Ishikawa (cell line): Measurements from ENCODE around the gene PI4KB.

Source experiments
- CEBPB ChIP-seq: IDR thresholded peaks from 2 replicates; pipeline ENCODE4 v1.6.1; 2012
- CREB1 ChIP-seq: IDR thresholded peaks from 2 replicates; pipeline ENCODE4 v1.6.1; 2012; ENCODE audit warnings: low read depth
- EGR1 ChIP-seq: IDR thresholded peaks from 2 replicates; pipeline ENCODE4 v1.6.1; 2012
- EP300 ChIP-seq: IDR thresholded peaks from 2 replicates; pipeline ENCODE4 v1.6.1; 2012; ENCODE audit warnings: borderline replicate concordance
- FOXM1 ChIP-seq: IDR thresholded peaks from 2 replicates; pipeline ENCODE4 v1.6.1; 2012; ENCODE audit warnings: low read depth, borderline replicate concordance
- NFIC ChIP-seq: IDR thresholded peaks from 2 replicates; pipeline ENCODE4 v1.6.1; 2012
- RAD21 ChIP-seq: IDR thresholded peaks from 2 replicates; pipeline ENCODE4 v1.6.1; 2012; ENCODE audit warnings: low read depth
- TAF1 ChIP-seq: IDR thresholded peaks from 2 replicates; pipeline ENCODE4 v1.6.1; 2012; ENCODE audit warnings: low read depth, mild to moderate bottlenecking
- TCF12 ChIP-seq: IDR thresholded peaks from 2 replicates; pipeline ENCODE4 v1.6.1; 2012; ENCODE audit warnings: low read depth
- TEAD4 ChIP-seq: IDR thresholded peaks from 2 replicates; pipeline ENCODE4 v1.6.1; 2012
- YY1 ChIP-seq: IDR thresholded peaks from 2 replicates; pipeline ENCODE4 v1.6.1; 2012; ENCODE audit warnings: low read depth
- ZBTB7A ChIP-seq: IDR thresholded peaks from 2 replicates; pipeline ENCODE4 v1.6.1; 2012; ENCODE audit warnings: low read depth
- TF ChIP-seq, protein P1 (sequence below): IDR thresholded peaks from 2 replicates; pipeline ENCODE4 v1.6.1; 2012
- TF ChIP-seq, protein P2 (sequence below): IDR thresholded peaks from 2 replicates; pipeline ENCODE4 v1.6.1; 2012; ENCODE audit warnings: low read depth, mild to moderate bottlenecking
- TF ChIP-seq, protein P3 (sequence below): IDR thresholded peaks from 2 replicates; pipeline ENCODE4 v1.6.1; 2012

The PI4KB gene

DNA sequence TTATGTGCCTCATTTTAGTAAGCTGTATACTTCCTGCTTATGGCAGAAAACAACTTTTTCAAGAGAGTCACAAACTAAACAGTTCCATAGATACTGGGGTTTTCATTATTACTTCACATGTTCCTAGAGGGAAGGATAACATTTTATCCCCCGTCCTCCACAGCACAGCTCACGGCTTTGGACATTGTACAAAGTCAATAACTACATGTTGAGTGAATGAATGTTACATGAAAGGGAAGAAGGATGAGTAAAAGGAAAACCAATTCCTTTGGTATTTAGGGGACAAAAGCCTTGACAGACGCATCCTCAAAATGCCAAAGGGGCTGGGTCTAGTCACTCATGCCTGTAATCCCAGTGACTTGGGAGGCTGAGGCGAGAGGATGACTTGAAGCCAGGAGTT, 14.8 kb downstream of the PI4KB start:
- TF ChIP-seq NFIC (no peak), CEBPB (no peak), CREB1 (no peak), TCF12 (no peak), RAD21 (no peak), FOXM1 (no peak), TAF1 (no peak), EGR1 (no peak), YY1 (no peak), EP300 (no peak), ZBTB7A (no peak)
- TF ChIP-seq, protein P1, sequence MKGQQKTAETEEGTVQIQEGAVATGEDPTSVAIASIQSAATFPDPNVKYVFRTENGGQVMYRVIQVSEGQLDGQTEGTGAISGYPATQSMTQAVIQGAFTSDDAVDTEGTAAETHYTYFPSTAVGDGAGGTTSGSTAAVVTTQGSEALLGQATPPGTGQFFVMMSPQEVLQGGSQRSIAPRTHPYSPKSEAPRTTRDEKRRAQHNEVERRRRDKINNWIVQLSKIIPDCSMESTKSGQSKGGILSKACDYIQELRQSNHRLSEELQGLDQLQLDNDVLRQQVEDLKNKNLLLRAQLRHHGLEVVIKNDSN, result no peak
- TF ChIP-seq, protein P2, sequence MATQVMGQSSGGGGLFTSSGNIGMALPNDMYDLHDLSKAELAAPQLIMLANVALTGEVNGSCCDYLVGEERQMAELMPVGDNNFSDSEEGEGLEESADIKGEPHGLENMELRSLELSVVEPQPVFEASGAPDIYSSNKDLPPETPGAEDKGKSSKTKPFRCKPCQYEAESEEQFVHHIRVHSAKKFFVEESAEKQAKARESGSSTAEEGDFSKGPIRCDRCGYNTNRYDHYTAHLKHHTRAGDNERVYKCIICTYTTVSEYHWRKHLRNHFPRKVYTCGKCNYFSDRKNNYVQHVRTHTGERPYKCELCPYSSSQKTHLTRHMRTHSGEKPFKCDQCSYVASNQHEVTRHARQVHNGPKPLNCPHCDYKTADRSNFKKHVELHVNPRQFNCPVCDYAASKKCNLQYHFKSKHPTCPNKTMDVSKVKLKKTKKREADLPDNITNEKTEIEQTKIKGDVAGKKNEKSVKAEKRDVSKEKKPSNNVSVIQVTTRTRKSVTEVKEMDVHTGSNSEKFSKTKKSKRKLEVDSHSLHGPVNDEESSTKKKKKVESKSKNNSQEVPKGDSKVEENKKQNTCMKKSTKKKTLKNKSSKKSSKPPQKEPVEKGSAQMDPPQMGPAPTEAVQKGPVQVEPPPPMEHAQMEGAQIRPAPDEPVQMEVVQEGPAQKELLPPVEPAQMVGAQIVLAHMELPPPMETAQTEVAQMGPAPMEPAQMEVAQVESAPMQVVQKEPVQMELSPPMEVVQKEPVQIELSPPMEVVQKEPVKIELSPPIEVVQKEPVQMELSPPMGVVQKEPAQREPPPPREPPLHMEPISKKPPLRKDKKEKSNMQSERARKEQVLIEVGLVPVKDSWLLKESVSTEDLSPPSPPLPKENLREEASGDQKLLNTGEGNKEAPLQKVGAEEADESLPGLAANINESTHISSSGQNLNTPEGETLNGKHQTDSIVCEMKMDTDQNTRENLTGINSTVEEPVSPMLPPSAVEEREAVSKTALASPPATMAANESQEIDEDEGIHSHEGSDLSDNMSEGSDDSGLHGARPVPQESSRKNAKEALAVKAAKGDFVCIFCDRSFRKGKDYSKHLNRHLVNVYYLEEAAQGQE, result no peak
- TF ChIP-seq, protein P3, sequence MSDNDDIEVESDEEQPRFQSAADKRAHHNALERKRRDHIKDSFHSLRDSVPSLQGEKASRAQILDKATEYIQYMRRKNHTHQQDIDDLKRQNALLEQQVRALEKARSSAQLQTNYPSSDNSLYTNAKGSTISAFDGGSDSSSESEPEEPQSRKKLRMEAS, result no peak

DNA sequence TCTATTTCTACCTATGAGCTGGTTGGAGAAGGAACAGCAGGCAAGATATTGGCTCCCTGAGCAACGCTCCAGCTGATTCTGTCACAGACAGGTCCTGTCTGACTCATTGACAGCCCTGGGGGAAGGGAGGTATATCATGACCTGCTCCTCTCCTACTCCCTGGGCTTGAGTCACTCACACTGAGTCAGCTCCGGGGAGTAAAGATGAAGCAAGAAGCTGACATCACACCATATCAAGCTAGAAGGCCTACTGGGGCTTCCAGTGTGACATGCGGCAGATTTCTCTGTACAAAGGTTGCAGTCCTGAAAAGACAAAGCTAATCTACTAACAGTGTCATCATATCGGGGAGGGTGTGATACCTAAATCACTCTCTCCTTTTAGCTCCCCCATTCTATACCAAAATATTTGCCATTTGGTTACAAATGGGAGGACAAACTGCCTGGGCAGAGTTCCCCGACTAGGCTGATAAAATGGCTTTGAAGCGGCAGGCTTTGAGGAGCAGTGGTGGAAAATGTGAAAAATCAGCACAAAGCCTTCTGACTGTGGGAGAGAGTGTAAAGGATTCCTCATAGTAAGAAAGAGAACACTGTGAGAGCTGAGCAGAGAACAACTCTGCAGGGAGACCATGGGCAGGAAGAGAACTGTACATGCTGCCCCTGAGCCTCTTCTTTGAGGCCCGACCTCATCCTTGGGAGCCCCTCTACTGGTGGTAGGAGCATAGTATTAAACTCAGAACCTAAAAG, 15.5 kb downstream of the PI4KB start:
- TF ChIP-seq, protein P2, result no peak
- no peak for TF ChIP-seq CREB1
- peak; percentile 33; the same call in 1 of the 2 replicates for TF ChIP-seq NFIC
- no peak for TF ChIP-seq FOXM1
- no peak for TF ChIP-seq TEAD4
- no peak for TF ChIP-seq ZBTB7A
- TF ChIP-seq TCF12, result peak; percentile 58; the same call in 1 of the 2 replicates
- TF ChIP-seq CEBPB, result peak; percentile 85
- no peak for TF ChIP-seq YY1
- TF ChIP-seq EP300, result no peak
- no peak for TF ChIP-seq RAD21
- TF ChIP-seq TAF1, result no peak
- TF ChIP-seq, protein P3, result no peak; the same call in 1 of the 2 replicates
- TF ChIP-seq, protein P1, result no peak
- no peak for TF ChIP-seq EGR1

DNA sequence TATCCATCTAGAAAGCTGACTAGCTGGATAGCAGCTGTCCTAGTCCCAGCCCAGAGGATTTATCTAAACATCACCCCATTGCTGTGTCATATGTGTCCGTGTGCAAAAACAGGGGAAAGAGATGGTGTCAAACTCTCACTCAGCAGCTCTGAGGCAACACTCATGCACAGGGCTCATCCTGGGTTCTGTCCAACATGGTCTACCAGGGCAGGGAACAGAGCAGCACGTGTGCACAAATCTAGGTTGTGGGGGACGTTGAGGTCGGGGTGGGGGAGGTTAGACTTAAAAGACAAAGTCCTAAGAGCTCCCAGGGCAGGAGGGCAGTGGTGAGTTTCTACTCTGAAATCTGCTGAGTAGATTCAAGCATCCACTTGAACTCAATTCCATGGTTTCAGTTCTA, 16.2 kb downstream of the PI4KB start:
- TF ChIP-seq TCF12, result no peak
- TF ChIP-seq, protein P2, result no peak
- TF ChIP-seq, protein P3, result no peak
- no peak for TF ChIP-seq NFIC
- TF ChIP-seq ZBTB7A, result no peak
- TF ChIP-seq EP300, result no peak
- TF ChIP-seq TAF1, result no peak
- no peak for TF ChIP-seq FOXM1
- TF ChIP-seq, protein P1, result no peak
- no peak for TF ChIP-seq YY1
- TF ChIP-seq EGR1, result no peak
- TF ChIP-seq CREB1, result no peak
- TF ChIP-seq CEBPB, result no peak
- TF ChIP-seq RAD21, result no peak
